ENCODE results near the gene LCE3E. TPM values are rescaled to one million over a fixed set of nuclear protein-coding genes. Genes with fewer than 3 reads are reported as not detected.
"Not testable (repeated sequence)": the region's sequence is repeated elsewhere in the genome, so short reads cannot be mapped to it uniquely, and the experiment has no call there.

The LCE3E gene
- polyA plus RNA-seq, 3 donors, result not detected

DNA sequence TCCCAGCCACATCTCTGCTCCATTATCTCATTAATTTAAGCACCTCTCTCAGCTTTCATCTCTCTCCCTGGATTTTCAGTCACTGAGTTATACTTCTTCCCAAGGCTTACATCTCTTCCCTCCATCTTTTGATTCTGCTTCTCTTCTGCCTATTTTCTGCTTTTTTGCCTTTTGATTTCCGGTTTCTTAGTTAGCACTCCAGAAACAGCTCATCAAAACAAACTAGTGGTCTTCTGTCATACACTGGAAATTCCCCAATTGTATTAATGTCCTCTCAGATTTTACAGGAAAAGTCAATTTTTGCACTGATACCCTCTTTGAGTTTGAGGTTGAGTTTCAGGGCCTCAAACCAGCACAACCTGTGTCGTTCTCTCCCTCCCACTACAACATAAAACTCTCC lies 1.5 kb downstream of the LCE3E start:
- TF ChIP-seq, protein P1, sequence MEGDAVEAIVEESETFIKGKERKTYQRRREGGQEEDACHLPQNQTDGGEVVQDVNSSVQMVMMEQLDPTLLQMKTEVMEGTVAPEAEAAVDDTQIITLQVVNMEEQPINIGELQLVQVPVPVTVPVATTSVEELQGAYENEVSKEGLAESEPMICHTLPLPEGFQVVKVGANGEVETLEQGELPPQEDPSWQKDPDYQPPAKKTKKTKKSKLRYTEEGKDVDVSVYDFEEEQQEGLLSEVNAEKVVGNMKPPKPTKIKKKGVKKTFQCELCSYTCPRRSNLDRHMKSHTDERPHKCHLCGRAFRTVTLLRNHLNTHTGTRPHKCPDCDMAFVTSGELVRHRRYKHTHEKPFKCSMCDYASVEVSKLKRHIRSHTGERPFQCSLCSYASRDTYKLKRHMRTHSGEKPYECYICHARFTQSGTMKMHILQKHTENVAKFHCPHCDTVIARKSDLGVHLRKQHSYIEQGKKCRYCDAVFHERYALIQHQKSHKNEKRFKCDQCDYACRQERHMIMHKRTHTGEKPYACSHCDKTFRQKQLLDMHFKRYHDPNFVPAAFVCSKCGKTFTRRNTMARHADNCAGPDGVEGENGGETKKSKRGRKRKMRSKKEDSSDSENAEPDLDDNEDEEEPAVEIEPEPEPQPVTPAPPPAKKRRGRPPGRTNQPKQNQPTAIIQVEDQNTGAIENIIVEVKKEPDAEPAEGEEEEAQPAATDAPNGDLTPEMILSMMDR (IDR thresholded peaks at IDR 0.05), result no peak
- Mint-ChIP-seq H3K4me1 (no peaks in the 10 kb centered on the region), H3K27ac (no peak overlapping the region), H3K36me3 (no peaks in the 10 kb centered on the region), H3K9me3 (peaks cover 5 to 14% (median 10%) of the 10 kb centered on the region in 7 donors), H3K4me3 (no peak overlapping the region), H3K27me3 (ENCODE audit: low read depth in 3 of 3) (peaks cover 0 to 5% (median 2%) of the 10 kb centered on the region in 3 donors)
- H4K20me1 ChIP-seq (ENCODE audit: insufficient read depth, low read length), result no peaks in the 10 kb centered on the region
- H3K4me3 ChIP-seq (replicated peaks in 1 of 3; ENCODE audit: low read depth in 2 of 3, low read length in 3 of 3), result no peak overlapping the region
- no peak overlapping the region for H3K4me2 ChIP-seq (replicated peaks; ENCODE audit: extremely low read depth, low read length, poor library complexity, severe bottlenecking)
- H3K27me3 ChIP-seq (ENCODE audit: control insufficient read depth in 2 of 2, insufficient read depth in 2 of 2, low read length in 2 of 2), result no peaks in the 10 kb centered on the region
- H3K9ac ChIP-seq (ENCODE audit: insufficient read depth, low read length, poor library complexity, severe bottlenecking), result no peak overlapping the region
- no peaks in the 10 kb centered on the region for H3K9me3 ChIP-seq (replicated peaks in 1 of 2; ENCODE audit: control insufficient read depth in 1 of 2, insufficient read depth in 1 of 2, low read length in 2 of 2)
- H3K4me1 ChIP-seq (ENCODE audit: control insufficient read depth in 1 of 2, insufficient read depth in 2 of 2, low read length in 2 of 2), result no peaks in the 10 kb centered on the region
- WGBS (ENCODE audit: insufficient coverage), result no CpG with 5 or more reads among the region's 2 CpGs
- no peaks in the 10 kb centered on the region for H3K79me2 ChIP-seq (ENCODE audit: insufficient read depth, low read length)
- no peak overlapping the region for H3K27ac ChIP-seq (ENCODE audit: low read depth in 1 of 2, low read length in 2 of 2)
- no peak overlapping the region for H2AFZ ChIP-seq (ENCODE audit: insufficient read depth, low read depth, low read length, poor library complexity, severe bottlenecking)
- H3K36me3 ChIP-seq (replicated peaks in 1 of 2; ENCODE audit: control insufficient read depth in 1 of 2, insufficient read depth in 2 of 2, low read length in 2 of 2), result no peaks in the 10 kb centered on the region
- intact Hi-C loops (cut with micrococcal nuclease), result no loop called here
- no peak for DNase-seq

DNA sequence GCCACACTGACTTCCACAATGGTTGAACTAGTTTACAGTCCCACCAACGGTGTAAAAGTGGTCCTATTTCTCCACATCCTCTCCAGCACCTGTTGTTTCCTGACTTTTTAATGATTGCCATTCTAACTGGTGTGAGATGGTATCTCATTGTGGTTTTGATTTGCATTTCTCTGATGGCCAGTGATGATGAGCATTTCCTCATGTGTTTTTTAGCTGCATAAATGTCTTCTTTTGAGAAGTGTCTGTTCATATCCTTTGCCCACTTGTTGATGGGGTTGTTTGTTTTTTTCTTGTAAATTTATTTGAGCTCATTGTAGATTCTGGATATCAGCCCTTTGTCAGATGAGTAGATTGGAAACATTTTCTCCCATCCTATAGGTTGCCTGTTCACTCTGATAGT lies 18.2 kb downstream of the LCE3E start:
- H3K4me1 Mint-ChIP-seq; H3K36me3 ChIP-seq (replicated peaks in 1 of 2; ENCODE audit: control insufficient read depth in 1 of 2, insufficient read depth in 2 of 2, low read length in 2 of 2); H3K9ac ChIP-seq (ENCODE audit: insufficient read depth, low read length, poor library complexity, severe bottlenecking); intact Hi-C loops (cut with micrococcal nuclease); H3K4me2 ChIP-seq (replicated peaks; ENCODE audit: extremely low read depth, low read length, poor library complexity, severe bottlenecking); H3K27me3 ChIP-seq (ENCODE audit: control insufficient read depth in 2 of 2, insufficient read depth in 2 of 2, low read length in 2 of 2); H4K20me1 ChIP-seq (ENCODE audit: insufficient read depth, low read length); H2AFZ ChIP-seq (ENCODE audit: insufficient read depth, low read depth, low read length, poor library complexity, severe bottlenecking); DNase-seq; H3K27me3 Mint-ChIP-seq (ENCODE audit: low read depth in 3 of 3); H3K4me3 ChIP-seq (replicated peaks in 1 of 3; ENCODE audit: low read depth in 2 of 3, low read length in 3 of 3); H3K4me1 ChIP-seq (ENCODE audit: control insufficient read depth in 1 of 2, insufficient read depth in 2 of 2, low read length in 2 of 2); H3K27ac ChIP-seq (ENCODE audit: low read depth in 1 of 2, low read length in 2 of 2); H3K79me2 ChIP-seq (ENCODE audit: insufficient read depth, low read length); H3K4me3 Mint-ChIP-seq; H3K36me3 Mint-ChIP-seq; H3K27ac Mint-ChIP-seq; H3K9me3 ChIP-seq (replicated peaks in 1 of 2; ENCODE audit: control insufficient read depth in 1 of 2, insufficient read depth in 1 of 2, low read length in 2 of 2): not testable (repeated sequence)
- peaks cover 0 to 15% (median 6%) of the 10 kb centered on the region in 7 donors for H3K9me3 Mint-ChIP-seq
- WGBS (ENCODE audit: insufficient coverage), result no CpG with 5 or more reads among the region's 1 CpG
